K562 (cell line): ENCODE measurements around the gene MAPKAPK3. TPM values are rescaled to one million over a fixed set of nuclear protein-coding genes. Genes with fewer than 3 reads are reported as not detected.
A peak's percentile ranks its signal among the peaks of the same experiment; 100 is the strongest.

Experiments used
- ATAC-seq: fragments of 200-7000 bp; cut with Tn5 transposase; 3 replicates; pipeline ENCODE4 v1.9.1; 2020; ENCODE audit warnings: moderate library complexity
- BruUV-seq: library from RNA; stranded (reverse); fragments of 400-500 nt; replicated peaks from 2 replicates; lab custom pipeline; 2021; lab: Mats Ljungman, UMichigan
- CTCF ChIA-PET: fragments of 300-600 bp; formaldehyde crosslinking; extraction: SDS; loops from one replicate; lab custom pipeline; 2021; ENCODE audit warnings: low intra/inter-chr PET ratio; lab: Yijun Ruan, JAX
- POLR2A ChIA-PET: fragments of 300-600, 350-650 bp; sonication (Branson Sonifier 250); formaldehyde crosslinking; extraction: SDS; loops from one replicate; lab custom pipeline; 2021; ENCODE audit warnings: antibody characterized with exemption, inconsistent platforms; lab: Yijun Ruan, JAX
- DNase-seq, 4 experiments: peaks; one replicate each; pipeline versions ENCODE4 v3.0.0 to v3.0.0-alpha.2; 2011 to 2018; ENCODE audit warnings: low spot score in 3 of 4, mixed read lengths in 3 of 4; ENCODE audit errors: extremely low read depth in 1 of 4
- FAIRE-seq: peaks from 2 replicates; lab custom pipeline; 2011; peaks lifted over from hg19 to GRCh38; lab: Jason Lieb, UNC
- H2AFZ ChIP-seq: 2 replicates; pipeline ENCODE4 v1.6.0; 2011; ENCODE audit warnings: low read depth, low read length, control low read depth, inconsistent platforms
- H3K27ac ChIP-seq: fragments of 200-600 bp; 3 replicates; pipeline ENCODE4 v1.8.0; 2011; ENCODE audit warnings: low read depth, mild to moderate bottlenecking, control low read depth, inconsistent platforms, low read length, moderate library complexity, mixed read lengths; ENCODE audit errors: extremely low read depth
- H3K27me3 ChIP-seq, 2 experiments: fragments of 300-600 bp in 1 of 2; 2 replicates in 1 of 2; 3 replicates in 1 of 2; pipeline versions ENCODE4 v1.6.0 to v1.8.0; 2011; ENCODE audit warnings: inconsistent platforms in 2 of 2, low read length in 2 of 2, mild to moderate bottlenecking in 1 of 2, mixed read lengths in 1 of 2, moderate library complexity in 1 of 2; ENCODE audit not compliant: control insufficient read depth in 2 of 2, insufficient read depth in 2 of 2
- H3K36me3 ChIP-seq: fragments of 300-600 bp; 3 replicates; pipeline ENCODE4 v1.8.0; 2011; ENCODE audit warnings: mild to moderate bottlenecking, low read length, inconsistent platforms; ENCODE audit not compliant: control insufficient read depth, insufficient read depth
- H3K4me1 ChIP-seq, 2 experiments: fragments of 200-600 bp in 1 of 2; replicated peaks in 1 of 2; 2 replicates in 1 of 2; 3 replicates in 1 of 2; pipeline versions ENCODE4 v1.5.1 to v1.8.0; 2011; ENCODE audit warnings: inconsistent platforms in 2 of 2, low read length in 2 of 2, mild to moderate bottlenecking in 1 of 2, mixed read lengths in 1 of 2, moderate library complexity in 1 of 2; ENCODE audit not compliant: control insufficient read depth in 2 of 2, insufficient read depth in 2 of 2
- H3K4me2 ChIP-seq: 2 replicates; pipeline ENCODE4 v1.6.1; 2011; ENCODE audit warnings: low read length, control low read depth, inconsistent platforms, mixed read lengths; ENCODE audit not compliant: insufficient read depth
- H3K4me3 ChIP-seq: fragments of 200-600 bp; sonication (generic), shearing (Covaris generic); 2 replicates; pipeline ENCODE4 v1.5.1; 2016; ENCODE audit warnings: control low read depth, inconsistent platforms
- H3K79me2 ChIP-seq: fragments of 200-600 bp; 3 replicates; pipeline ENCODE4 v1.8.0; 2011; ENCODE audit warnings: low read length, inconsistent platforms; ENCODE audit not compliant: control insufficient read depth, insufficient read depth
- H3K9ac ChIP-seq, 2 experiments: 2 replicates each; pipeline versions ENCODE4 v1.6.0 to v1.6.1; 2011; ENCODE audit warnings: low read depth in 2 of 2, low read length in 2 of 2, control low read depth in 1 of 2, inconsistent platforms in 1 of 2, mild to moderate bottlenecking in 1 of 2, mixed read lengths in 1 of 2; ENCODE audit not compliant: insufficient read depth in 1 of 2
- H3K9me1 ChIP-seq: one replicate; pipeline ENCODE4 v1.6.0; 2011; ENCODE audit warnings: inconsistent platforms, mild to moderate bottlenecking, low read length, moderate library complexity; ENCODE audit not compliant: control insufficient read depth, insufficient read depth
- H3K9me3 ChIP-seq: replicated peaks from 2 replicates; pipeline ENCODE4 v1.5.1; 2011; ENCODE audit warnings: low read depth, low read length, inconsistent platforms; ENCODE audit not compliant: control insufficient read depth, insufficient read depth
- H4K20me1 ChIP-seq: replicated peaks from 2 replicates; pipeline ENCODE4 v1.6.1; 2011; ENCODE audit warnings: low read length, inconsistent platforms, mixed read lengths; ENCODE audit not compliant: control insufficient read depth, insufficient read depth
- RNF2 ChIP-seq: sonication (generic); IDR thresholded peaks from 2 replicates; pipeline ENCODE4 v1.6.1; 2016
- WGBS: fragments of 100-300 bp; shearing (Covaris generic); methylation state at CpG from one replicate; pipeline ENCODE4 v1.1.6; 2016; ENCODE audit warnings: low coverage, mixed read lengths; ENCODE audit not compliant: insufficient coverage; ENCODE audit errors: missing lambda C conversion rate; 5-methylcytosine and 5-hydroxymethylcytosine counted together
- in situ Hi-C: fragments of 300-500 bp; cut with MboI; formaldehyde crosslinking; loops from 4 replicates; pipeline ENCODE4 v1.15.0; 2018; ENCODE audit warnings: inconsistent platforms, mixed read lengths
- intact Hi-C: fragments of 100-400 bp; cut with micrococcal nuclease; formaldehyde crosslinking; loops from 2 replicates; pipeline ENCODE4 v1.14.2; 2022
- polyA plus RNA-seq, 8 experiments: library from polyadenylated mRNA; depleted of rRNA in 4 of 8; stranded (reverse) in 5 of 8; unstranded in 3 of 8; fragments of >200 nt; fragmentation: Nextera tagmentation in 2 of 8; fragmentation: Illumina TruSeq in 1 of 8; extraction: Ambion mirVana in 2 of 8; extraction: Trizol in 1 of 8; gene quantifications; 2 replicates each; pipeline versions ENCODE4 v1.2.1 to v1.2.3, GENCODE V29; 2011 to 2014; ENCODE audit warnings: inconsistent platforms in 1 of 8, missing spikeins in 1 of 8
- total RNA-seq, 7 experiments: library from RNA; depleted of rRNA in 6 of 7; stranded (reverse); fragments of >200 nt in 6 of 7; fragmentation: Illumina TruSeq in 2 of 7; extraction: Trizol in 2 of 7; gene quantifications; 2 replicates each; pipeline versions ENCODE4 v1.2.1 to v1.2.3, GENCODE V29; 2011 to 2021; ENCODE audit warnings: low replicate concordance in 1 of 7
- TF ChIP-seq, protein P1 (sequence below): fragments of 450-650 bp; IDR thresholded peaks from 2 replicates; pipeline ENCODE4 v1.7.1; 2018; ENCODE audit warnings: mild to moderate bottlenecking, low read depth; ENCODE audit not compliant: partially characterized antibody

MAPKAPK3 gene
- total and polyA plus RNA-seq, 9 of the 15 experiments (the other 6 are each of a cell fraction or from before 2014, with no cell fraction given), result 8.0 to 56.4 (median 41.2) TPM

DNA sequence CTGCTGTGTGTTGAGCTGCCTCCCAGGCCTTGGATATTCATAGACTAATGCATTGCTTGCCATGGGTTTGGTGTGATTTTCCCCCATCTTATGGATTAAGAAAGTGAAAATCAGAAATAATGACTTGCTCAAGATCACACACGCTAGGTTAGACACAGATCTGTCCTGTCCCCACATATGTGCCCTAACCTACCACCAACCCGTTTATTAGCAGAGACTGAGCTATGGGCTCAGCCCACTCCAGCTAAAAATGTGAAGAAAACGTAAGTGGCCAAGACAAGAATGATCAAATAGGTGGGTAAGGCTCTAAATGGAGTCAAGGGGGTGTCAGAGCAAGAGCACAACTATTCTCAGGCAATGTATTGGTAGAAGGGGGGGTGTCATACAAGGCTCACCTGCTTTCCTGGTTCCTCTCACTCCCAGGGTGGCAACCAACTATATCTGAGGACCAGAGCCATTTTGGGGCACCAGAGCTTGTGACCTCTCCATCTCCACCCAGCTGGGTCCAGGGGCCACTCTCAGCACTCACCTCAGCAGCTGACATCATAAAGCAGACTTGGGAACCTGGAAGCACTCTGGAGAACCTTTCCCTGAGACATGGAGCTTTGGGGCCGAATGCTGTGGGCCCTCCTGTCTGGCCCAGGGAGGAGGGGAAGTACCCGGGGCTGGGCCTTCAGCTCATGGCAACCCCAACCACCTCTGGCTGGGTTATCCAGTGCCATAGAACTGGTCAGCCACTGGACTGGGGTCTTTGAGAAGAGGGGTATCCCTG, 46.3 kb upstream of the MAPKAPK3 start:
- BruUV-seq, result no TSS peak
- POLR2A ChIA-PET, result interaction anchor here (0.5 to 2.2 kb wide), 11 partner anchors 10 to 41 kb away, joined by 3 to 12 read pairs (median 4); partner anchors contain the start of gene CISH
- Histone ChIP-seq H3K4me2 (peak overlapping the region; percentile 92), H3K79me2 (peaks cover 15% of the 10 kb centered on the region), H3K36me3 (peaks cover 24% of the 10 kb centered on the region; the same call in 2 of the 3 replicates), H4K20me1 (no peaks in the 10 kb centered on the region), H3K27me3 (no peaks in the 10 kb centered on the region), H3K4me1 (peaks cover 46 to 47% of the 10 kb centered on the region in 2 experiments; a peak in 4 of 5 replicates), H3K4me3 (peak overlapping the region; percentile 90), H3K9ac (peak overlapping the region in 1 of 2 experiments; percentile 91; a peak in 2 of 4 replicates), H2AFZ (no peak overlapping the region), H3K27ac (no peak overlapping the region), H3K9me1 (no peaks in the 10 kb centered on the region), H3K9me3 (no peaks in the 10 kb centered on the region)
- peak; percentile 19 for FAIRE-seq
- no peak for ATAC-seq
- WGBS, result 69% methylated on average over 5 of the region's 5 CpGs
- TF ChIP-seq RNF2, result no peak
- TF ChIP-seq, protein P1, sequence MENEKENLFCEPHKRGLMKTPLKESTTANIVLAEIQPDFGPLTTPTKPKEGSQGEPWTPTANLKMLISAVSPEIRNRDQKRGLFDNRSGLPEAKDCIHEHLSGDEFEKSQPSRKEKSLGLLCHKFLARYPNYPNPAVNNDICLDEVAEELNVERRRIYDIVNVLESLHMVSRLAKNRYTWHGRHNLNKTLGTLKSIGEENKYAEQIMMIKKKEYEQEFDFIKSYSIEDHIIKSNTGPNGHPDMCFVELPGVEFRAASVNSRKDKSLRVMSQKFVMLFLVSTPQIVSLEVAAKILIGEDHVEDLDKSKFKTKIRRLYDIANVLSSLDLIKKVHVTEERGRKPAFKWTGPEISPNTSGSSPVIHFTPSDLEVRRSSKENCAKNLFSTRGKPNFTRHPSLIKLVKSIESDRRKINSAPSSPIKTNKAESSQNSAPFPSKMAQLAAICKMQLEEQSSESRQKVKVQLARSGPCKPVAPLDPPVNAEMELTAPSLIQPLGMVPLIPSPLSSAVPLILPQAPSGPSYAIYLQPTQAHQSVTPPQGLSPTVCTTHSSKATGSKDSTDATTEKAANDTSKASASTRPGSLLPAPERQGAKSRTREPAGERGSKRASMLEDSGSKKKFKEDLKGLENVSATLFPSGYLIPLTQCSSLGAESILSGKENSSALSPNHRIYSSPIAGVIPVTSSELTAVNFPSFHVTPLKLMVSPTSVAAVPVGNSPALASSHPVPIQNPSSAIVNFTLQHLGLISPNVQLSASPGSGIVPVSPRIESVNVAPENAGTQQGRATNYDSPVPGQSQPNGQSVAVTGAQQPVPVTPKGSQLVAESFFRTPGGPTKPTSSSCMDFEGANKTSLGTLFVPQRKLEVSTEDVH, result no peak
- intact Hi-C loops, result no loop called here
- in situ Hi-C loops, result loop anchor here (5.0 kb wide), 1 partner anchor 87 kb away; no protein-coding TSS in a partner anchor
- no peak for DNase-seq
- CTCF ChIA-PET, result interaction anchor here (0.7 to 5.6 kb wide), 2 partner anchors 39 to 44 kb away, joined by 3 to 56 read pairs; partner anchors contain the start of genes CISH and MAPKAPK3
